SH-SY5Y (cell line): Measurements from ENCODE around the gene CDC25B.

Experiments used
- GATA2 ChIP-seq: IDR thresholded peaks from 2 replicates; pipeline ENCODE4 v1.6.1; 2011; ENCODE audit warnings: mild to moderate bottlenecking, low read depth, low read length
- GATA3 ChIP-seq: IDR thresholded peaks from 2 replicates; pipeline ENCODE4 v1.6.1; 2011; ENCODE audit warnings: low read depth, mild to moderate bottlenecking, low read length, moderate library complexity

GRCh38 chr20:3747471-3747870 lies 48.6 kb upstream of the CDC25B start:
- TF ChIP-seq GATA2 (no peak), GATA3 (no peak)
